Thoracic aorta (tissue), 2 donors: ENCODE results near the gene MICALL1. TPM values are rescaled to one million over a fixed set of nuclear protein-coding genes. Genes with fewer than 3 reads are reported as not detected.

Experiments
- ATAC-seq: fragments of 150-250 bp; one replicate; pipeline ENCODE4 v1.8.0; 2017; ENCODE audit warnings: low read depth; ENCODE audit not compliant: insufficient number of reproducible peaks, low FRiP score
- DNase-seq: peaks from one replicate; pipeline ENCODE4 v3.0.0-alpha.2; 2020; ENCODE audit warnings: low spot score
- H3K27ac ChIP-seq, 2 donors: fragments of 200-600 bp; sonication (generic); 1 replicate in 1 of 2; 2 replicates in 1 of 2; pipeline ENCODE4 v1.5.1; 2016; ENCODE audit warnings: mild to moderate bottlenecking in 2 of 2, moderate library complexity in 2 of 2
- H3K27me3 ChIP-seq: fragments of 200-600 bp; sonication (generic); replicated peaks from 2 replicates; pipeline ENCODE4 v1.6.0; 2016; ENCODE audit warnings: mild to moderate bottlenecking; ENCODE audit not compliant: insufficient read depth
- H3K36me3 ChIP-seq: fragments of 200-600 bp; sonication (generic); one replicate; pipeline ENCODE4 v1.5.1; 2016
- H3K4me1 ChIP-seq, 2 donors: fragments of 200-600 bp; sonication (generic); 1 replicate in 1 of 2; 2 replicates in 1 of 2; pipeline versions ENCODE4 v1.5.1 to v1.6.0; 2016; ENCODE audit warnings: low read depth in 2 of 2, mild to moderate bottlenecking in 1 of 2; ENCODE audit not compliant: control insufficient read depth in 1 of 2
- H3K4me3 ChIP-seq: fragments of 200-600 bp; sonication (generic); 2 replicates; pipeline ENCODE4 v1.5.1; 2016; ENCODE audit warnings: mild to moderate bottlenecking
- H3K9me3 ChIP-seq: fragments of 200-600 bp; sonication (generic); 2 replicates; pipeline ENCODE4 v1.5.1; 2016
- total RNA-seq, 2 donors: library from RNA; depleted of rRNA; stranded (reverse); fragments of >200 nt; gene quantifications; one replicate each; pipeline versions ENCODE4 v1.1.0 to v1.2.3, GENCODE V29; 2016
- TF ChIP-seq, protein P1 (sequence below): fragments of 200-600 bp; sonication (generic); IDR thresholded peaks from one replicate; pipeline ENCODE4 v1.5.1; 2019; ENCODE audit warnings: antibody characterized with exemption

The MICALL1 gene
- total RNA-seq, 2 donors from 2014 or later = 16.8 to 49.3 TPM

DNA sequence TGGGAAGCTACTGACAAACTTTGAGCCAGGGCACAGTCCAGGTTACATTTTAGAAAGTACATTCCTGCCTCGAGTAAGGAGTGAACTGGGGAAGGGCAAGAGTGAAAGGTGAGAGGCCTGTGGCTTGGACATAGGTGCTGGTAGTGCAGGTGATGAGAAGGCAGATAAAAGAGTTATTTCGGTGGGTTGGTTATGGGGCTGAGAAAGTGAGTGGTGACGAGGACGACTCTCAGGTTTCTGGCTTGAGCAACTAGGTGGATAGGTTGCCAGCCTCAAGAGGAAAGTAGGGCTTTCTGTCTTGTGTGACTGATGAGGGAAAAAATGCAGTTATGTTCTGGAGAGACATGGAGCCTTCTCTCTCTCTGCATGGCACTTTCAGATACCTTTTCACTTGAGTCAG, 51.1 kb downstream of the MICALL1 start:
- TF ChIP-seq, protein P1, sequence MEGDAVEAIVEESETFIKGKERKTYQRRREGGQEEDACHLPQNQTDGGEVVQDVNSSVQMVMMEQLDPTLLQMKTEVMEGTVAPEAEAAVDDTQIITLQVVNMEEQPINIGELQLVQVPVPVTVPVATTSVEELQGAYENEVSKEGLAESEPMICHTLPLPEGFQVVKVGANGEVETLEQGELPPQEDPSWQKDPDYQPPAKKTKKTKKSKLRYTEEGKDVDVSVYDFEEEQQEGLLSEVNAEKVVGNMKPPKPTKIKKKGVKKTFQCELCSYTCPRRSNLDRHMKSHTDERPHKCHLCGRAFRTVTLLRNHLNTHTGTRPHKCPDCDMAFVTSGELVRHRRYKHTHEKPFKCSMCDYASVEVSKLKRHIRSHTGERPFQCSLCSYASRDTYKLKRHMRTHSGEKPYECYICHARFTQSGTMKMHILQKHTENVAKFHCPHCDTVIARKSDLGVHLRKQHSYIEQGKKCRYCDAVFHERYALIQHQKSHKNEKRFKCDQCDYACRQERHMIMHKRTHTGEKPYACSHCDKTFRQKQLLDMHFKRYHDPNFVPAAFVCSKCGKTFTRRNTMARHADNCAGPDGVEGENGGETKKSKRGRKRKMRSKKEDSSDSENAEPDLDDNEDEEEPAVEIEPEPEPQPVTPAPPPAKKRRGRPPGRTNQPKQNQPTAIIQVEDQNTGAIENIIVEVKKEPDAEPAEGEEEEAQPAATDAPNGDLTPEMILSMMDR = no peak
- peaks cover 43% of the 10 kb centered on the region for H3K36me3 ChIP-seq
- no peaks in the 10 kb centered on the region for H3K27me3 ChIP-seq
- DNase-seq = no peak
- no peaks in the 10 kb centered on the region for H3K9me3 ChIP-seq
- peaks cover 10 to 18% of the 10 kb centered on the region in 2 donors for H3K4me1 ChIP-seq
- no peak overlapping the region for H3K27ac ChIP-seq
- no peak for ATAC-seq
- no peak overlapping the region for H3K4me3 ChIP-seq

DNA sequence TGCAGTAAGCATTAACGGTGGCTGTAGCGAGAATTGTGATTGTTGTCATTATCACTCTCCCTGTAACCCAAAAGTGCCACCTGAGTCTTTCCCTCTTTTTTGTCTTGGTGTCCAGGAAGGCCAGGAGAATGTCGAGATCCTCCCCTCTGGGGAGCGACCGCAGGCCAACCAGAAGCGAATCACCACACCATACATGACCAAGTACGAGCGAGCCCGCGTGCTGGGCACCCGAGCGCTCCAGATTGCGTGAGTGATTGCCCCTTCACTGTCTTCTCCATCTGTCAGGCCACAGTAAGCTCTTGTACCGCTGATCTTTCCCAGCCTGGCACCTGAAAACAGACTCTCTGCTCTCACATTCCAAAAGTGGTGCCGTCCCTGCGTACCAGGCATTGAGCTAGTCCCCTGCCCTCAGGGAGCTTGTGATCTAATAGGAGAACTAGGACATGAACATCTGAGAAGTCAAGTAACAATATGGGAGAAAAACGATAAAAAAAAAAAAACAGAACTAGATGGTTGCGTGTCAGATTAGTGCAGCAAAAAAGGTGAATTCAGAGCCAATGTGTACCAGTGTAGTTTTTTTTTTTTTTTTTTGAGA, 53.2 kb downstream of the MICALL1 start:
- peaks cover 47% of the 10 kb centered on the region for H3K36me3 ChIP-seq

DNA sequence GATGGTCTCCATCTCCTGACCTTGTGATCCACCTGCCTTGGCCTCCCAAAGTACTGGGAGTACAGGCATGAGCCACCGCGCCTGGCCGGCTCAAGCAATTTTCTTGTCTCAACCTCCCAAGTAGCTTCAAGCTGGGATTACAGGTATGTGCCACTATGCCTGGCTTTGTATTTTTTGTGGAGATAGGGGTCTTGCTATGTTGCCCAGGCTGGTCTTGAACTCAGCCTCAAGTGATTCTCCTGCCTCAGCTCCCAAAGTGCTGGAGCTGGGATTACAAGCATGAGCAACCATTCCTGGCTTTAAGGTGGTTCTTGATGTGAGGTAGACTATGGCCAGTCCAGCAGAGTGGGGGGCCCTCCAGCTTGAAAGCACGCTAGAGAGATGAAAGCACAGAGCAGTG, 55.0 kb downstream of the MICALL1 start:
- H3K9me3 ChIP-seq = no peaks in the 10 kb centered on the region
- no peak overlapping the region for H3K4me3 ChIP-seq
- no peaks in the 10 kb centered on the region for H3K27me3 ChIP-seq
- H3K36me3 ChIP-seq = peaks cover 49% of the 10 kb centered on the region
- H3K27ac ChIP-seq = no peak overlapping the region
- ATAC-seq (no peak), DNase-seq (no peak)
- TF ChIP-seq, protein P1 = no peak
- H3K4me1 ChIP-seq = peaks cover 7 to 11% of the 10 kb centered on the region in 2 donors

More for the DNA sequence above, 53.2 kb downstream of the MICALL1 start:
- H3K4me1 ChIP-seq = peaks cover 7% of the 10 kb centered on the region in 2 donors
- DNase-seq (no peak), ATAC-seq (no peak)
- no peaks in the 10 kb centered on the region for H3K9me3 ChIP-seq
- H3K4me3 ChIP-seq = no peak overlapping the region
- no peaks in the 10 kb centered on the region for H3K27me3 ChIP-seq
- TF ChIP-seq, protein P1 = no peak
- H3K27ac ChIP-seq = no peak overlapping the region

DNA sequence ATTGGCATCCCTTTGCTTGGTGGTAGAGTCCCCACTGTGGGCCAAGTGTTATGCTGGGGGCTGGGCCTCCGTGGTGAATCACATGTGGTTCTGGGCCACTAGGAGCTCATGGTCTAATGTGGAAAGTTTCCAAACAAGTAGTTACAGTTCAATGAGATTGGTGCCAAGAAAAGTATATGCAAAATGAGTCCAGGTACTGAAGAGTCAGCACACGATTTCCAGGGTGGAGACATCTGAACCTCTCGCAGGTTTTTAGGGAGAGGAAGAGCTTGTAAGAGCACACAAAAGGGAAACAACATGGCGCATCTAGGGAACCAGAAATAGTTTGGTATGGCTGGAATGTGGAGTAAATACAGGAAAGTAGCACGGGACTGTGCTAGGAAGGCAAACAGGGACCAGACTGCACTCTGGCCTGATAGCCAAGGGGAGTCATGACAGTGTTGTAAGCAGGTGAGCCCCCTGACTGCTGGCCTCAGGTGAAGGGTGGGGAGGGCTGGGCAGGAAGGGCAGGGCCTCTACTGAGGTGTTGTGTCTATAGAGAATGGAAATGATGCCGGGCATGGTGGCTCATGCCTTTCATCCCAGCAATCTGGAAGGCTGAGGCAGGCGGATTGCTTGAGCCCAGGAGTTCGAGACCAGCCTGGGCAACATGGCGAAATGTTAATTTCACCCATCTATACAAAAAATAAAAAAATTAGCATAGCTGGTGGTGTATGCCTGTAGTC, 60.0 kb downstream of the MICALL1 start:
- TF ChIP-seq, protein P1 = no peak
- no peak overlapping the region for H3K4me3 ChIP-seq
- no peaks in the 10 kb centered on the region for H3K27me3 ChIP-seq
- no peak for DNase-seq
- H3K27ac ChIP-seq = no peak overlapping the region
- peaks cover 8 to 14% of the 10 kb centered on the region in 2 donors for H3K4me1 ChIP-seq
- H3K36me3 ChIP-seq = peaks cover 22% of the 10 kb centered on the region
- no peaks in the 10 kb centered on the region for H3K9me3 ChIP-seq
- no peak for ATAC-seq

DNA sequence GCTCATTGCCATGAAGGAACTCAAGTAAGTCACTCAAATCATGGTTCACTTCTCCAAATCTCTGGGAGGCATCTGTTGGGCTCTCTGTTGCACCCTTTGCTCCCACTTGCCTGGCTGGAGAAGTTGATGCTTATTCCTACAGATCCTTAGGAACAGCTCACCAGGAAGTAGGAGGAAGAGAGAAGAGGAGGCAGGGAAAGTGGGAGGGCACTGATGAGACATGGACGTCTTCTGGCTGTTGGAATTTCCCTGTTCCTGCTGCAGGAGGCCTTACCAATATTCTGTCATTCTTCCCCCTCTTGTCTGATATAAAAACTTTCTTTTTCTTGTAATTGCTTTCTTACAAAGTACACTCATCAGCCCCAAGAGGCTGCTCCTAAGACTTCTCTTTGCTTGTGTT, 61.0 kb downstream of the MICALL1 start:
- Histone ChIP-seq H3K9me3 (no peaks in the 10 kb centered on the region), H3K4me3 (no peak overlapping the region), H3K27me3 (no peaks in the 10 kb centered on the region), H3K27ac (no peak overlapping the region), H3K36me3 (peaks cover 18% of the 10 kb centered on the region), H3K4me1 (peaks cover 8 to 14% of the 10 kb centered on the region in 2 donors)
- ATAC-seq (no peak), DNase-seq (no peak)
- TF ChIP-seq, protein P1 = no peak
